Middle frontal gyrus (tissue), 1 donor: ENCODE results near the gene B3GAT2.
A peak's percentile ranks its signal among the peaks of the same experiment; 100 is the strongest.
"Not testable (repeated sequence)": the region's sequence is repeated elsewhere in the genome, so short reads cannot be mapped to it uniquely, and the experiment has no call there.

Experiments used
- DNase-seq: peaks from one replicate; pipeline ENCODE4 v3.0.0-alpha.2; 2015; ENCODE audit warnings: low spot score; ENCODE audit errors: extremely low spot score

The B3GAT2 gene, protein sequence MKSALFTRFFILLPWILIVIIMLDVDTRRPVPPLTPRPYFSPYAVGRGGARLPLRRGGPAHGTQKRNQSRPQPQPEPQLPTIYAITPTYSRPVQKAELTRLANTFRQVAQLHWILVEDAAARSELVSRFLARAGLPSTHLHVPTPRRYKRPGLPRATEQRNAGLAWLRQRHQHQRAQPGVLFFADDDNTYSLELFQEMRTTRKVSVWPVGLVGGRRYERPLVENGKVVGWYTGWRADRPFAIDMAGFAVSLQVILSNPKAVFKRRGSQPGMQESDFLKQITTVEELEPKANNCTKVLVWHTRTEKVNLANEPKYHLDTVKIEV

DNA sequence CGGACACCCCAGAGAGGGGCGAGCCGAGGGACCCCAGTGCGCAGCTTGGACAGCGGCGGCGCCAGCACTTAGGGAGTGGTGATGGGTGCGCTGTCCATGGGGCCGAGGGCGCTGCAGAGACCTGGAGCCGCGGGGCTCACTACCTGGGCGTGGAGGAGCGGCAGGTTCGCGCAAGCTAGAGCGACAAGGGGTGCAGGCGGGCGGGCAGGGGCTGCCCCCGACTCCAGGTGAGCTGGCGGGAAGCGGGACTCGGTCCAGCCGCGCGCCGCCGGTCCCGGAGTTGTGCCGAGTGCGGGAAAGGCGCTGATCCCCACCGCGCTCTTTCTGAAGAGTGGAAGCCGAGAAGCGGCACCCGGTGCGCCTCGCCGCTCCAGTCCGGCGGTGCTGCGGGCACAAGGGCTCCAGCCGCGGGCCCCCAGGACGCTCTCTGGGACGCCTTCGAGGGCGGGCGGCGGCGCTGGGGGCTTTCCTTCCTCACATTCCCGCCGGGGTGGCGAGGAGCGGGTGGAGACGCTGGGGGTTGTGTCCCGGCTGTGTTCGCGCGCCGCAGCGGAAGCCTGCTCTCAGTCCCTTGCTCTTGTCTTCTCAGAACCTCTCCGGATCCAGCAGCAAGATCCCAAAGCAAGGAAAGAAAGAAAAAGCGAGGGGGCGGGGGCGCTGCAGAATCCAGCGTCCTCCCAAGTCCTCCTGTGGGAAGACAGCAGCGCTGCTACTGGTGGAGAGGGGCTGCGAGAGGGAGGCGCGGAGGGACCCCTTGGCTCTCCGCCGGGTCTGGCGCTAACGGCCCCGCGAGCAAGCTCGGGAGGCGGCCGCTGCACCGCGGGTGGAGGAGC, at the start of gene B3GAT2:
TSS of gene B3GAT2 (minus strand) at position 610 of the 833 bp plus-strand sequence. CDS start 631 bp downstream, outside the sequence.
- no peak for DNase-seq

GRCh38 chr6:70998148-70998547, 41.3 kb upstream of the B3GAT2 start:
- DNase-seq: no peak

DNA sequence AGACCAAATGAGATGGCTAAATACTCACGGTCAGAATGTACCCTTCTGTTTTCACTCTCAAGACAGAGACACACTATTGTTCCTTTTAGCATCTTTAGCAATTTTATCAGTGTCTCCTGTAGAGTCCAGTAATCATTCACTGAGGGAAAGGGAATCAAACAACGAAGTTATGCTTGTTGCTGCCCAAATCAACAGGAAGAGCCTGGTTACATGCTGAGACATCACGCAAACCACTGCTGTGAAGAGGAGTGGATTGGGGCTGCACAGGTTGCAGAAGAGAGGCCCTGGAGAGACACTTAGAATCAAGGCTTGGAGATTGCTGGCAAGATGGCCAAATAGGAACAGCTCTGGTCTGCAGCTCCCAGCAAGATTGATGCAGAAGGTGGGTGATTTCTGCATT, 40.5 kb upstream of the B3GAT2 start:
- no peak for DNase-seq

- no peak for DNase-seq
Observed at GRCh38 chr6:70996106-70996505, 39.2 kb upstream of the B3GAT2 start.

DNA sequence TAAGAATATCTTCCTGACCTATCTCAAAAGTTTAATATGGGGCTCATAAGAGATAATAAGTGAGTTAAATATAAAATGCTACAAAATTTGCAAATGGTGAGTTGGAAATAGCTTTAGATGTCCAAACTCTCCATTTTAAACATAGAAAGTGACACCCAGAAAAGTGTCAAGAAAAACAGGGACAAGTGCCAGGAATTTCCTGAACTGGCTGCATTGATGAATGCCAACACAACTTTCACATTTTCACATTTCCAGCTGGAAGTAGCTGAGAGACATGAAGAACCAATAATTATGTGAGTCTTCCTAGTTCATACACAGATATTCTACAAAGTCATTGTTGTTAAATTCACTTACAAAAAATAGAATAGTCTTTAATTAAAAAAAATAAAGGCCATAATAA, 38.6 kb upstream of the B3GAT2 start:
- DNase-seq: no peak

- no peak for DNase-seq
Observed at GRCh38 chr6:70991253-70991652, 34.4 kb upstream of the B3GAT2 start.

DNA sequence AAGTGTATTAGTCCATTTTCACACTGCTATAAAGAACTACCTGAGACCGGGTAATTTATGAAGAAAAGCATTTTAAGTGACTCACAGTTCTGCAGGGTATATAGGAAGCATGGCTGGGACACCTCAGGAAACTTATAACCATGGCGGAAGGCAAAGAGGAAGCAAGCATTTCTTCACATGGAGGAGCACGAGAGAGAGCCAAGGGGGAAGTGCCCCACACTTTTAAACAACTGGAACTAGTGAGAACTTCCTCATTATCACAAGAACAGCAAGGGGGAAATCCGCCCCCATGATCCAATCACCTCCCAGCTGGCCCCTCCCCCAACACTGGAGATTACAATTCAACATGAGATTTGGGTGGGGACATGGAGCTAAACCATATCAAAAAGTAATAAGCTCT, 28.3 kb upstream of the B3GAT2 start:
- DNase-seq: no peak

DNA sequence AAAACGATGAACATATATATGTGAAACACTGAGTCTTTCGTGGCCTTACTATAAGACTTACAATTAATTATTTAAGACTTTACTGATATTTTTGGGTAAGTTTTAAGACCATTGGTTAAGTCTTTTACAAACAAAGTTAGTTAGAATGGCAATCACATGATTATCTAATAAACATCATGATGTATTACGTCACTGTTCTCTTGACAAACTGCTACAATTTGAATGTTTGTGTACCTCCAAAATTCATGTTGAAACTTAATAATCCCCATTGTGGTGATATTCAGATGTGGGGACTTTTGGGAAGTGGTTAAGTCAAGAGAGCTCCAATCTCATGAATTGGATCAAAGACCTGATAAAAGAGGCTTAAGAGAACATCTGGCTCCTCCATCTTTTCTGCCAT, 25.9 kb upstream of the B3GAT2 start:
- DNase-seq: no peak

GRCh38 chr6:70980727-70981126, 23.9 kb upstream of the B3GAT2 start:
- DNase-seq: no peak

DNA sequence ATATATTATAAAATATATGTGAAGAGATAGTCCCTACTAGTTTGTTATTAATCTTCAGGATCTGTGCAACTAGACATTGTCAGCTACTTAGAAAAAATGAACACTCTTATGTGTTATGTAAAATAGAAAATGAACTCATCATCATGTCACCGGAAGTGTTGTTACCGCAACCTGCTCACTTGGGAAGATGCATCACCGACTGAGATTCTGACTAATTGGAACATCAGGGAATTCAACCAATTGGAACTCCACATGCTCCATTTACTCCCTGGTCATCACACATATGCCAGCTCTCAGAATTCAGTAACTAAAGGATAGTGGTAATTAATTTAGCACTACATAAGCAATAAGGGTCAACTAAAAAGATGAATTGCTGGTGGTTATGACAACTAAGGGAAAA, 16.7 kb upstream of the B3GAT2 start:
- no peak for DNase-seq

GRCh38 chr6:70967049-70967448, 10.2 kb upstream of the B3GAT2 start:
- no peak for DNase-seq

DNA sequence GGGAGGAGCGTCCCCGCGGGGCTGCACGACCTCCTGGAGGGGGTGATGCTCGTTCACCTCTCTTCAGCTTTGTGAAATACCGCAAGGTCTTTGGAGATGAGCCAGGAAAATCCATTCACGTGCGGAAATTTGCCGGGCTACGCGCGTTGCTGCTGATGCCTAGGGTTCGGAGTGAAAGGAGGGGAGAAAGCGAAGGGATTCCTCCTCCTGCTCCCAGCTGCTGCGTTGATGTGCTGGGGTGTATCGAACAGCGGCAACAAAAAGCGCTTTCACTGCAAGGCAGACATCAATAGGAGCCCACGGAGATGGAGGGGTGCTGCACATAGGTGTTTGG, 391 bp upstream of the B3GAT2 start:
- DNase-seq: no peak

DNA sequence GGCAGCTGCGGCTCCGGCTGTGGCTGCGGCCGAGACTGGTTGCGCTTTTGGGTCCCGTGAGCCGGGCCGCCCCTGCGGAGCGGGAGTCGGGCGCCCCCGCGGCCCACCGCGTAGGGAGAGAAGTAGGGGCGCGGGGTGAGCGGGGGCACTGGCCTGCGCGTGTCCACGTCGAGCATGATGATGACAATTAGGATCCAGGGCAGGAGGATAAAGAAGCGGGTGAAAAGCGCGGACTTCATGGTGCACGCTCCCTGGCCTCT, 739 bp downstream of the B3GAT2 start:
- no peak for DNase-seq

- DNase-seq: peak; percentile 58
Observed at GRCh38 chr6:70955441-70956190, 1.2 kb downstream of the B3GAT2 start.

GRCh38 chr6:70954750-70955149, 2.1 kb downstream of the B3GAT2 start:
- DNase-seq: no peak

- no peak for DNase-seq
Observed at GRCh38 chr6:70954176-70954575, 2.7 kb downstream of the B3GAT2 start.

GRCh38 chr6:70952608-70953165, 4.2 kb downstream of the B3GAT2 start:
- DNase-seq: no peak

- not testable (repeated sequence) for DNase-seq
Observed at GRCh38 chr6:70944321-70944720, 12.5 kb downstream of the B3GAT2 start.

GRCh38 chr6:70933853-70934252, 23.0 kb downstream of the B3GAT2 start:
- DNase-seq: no peak

- DNase-seq: no peak
Observed at GRCh38 chr6:70905742-70906141, 51.1 kb downstream of the B3GAT2 start.

DNA sequence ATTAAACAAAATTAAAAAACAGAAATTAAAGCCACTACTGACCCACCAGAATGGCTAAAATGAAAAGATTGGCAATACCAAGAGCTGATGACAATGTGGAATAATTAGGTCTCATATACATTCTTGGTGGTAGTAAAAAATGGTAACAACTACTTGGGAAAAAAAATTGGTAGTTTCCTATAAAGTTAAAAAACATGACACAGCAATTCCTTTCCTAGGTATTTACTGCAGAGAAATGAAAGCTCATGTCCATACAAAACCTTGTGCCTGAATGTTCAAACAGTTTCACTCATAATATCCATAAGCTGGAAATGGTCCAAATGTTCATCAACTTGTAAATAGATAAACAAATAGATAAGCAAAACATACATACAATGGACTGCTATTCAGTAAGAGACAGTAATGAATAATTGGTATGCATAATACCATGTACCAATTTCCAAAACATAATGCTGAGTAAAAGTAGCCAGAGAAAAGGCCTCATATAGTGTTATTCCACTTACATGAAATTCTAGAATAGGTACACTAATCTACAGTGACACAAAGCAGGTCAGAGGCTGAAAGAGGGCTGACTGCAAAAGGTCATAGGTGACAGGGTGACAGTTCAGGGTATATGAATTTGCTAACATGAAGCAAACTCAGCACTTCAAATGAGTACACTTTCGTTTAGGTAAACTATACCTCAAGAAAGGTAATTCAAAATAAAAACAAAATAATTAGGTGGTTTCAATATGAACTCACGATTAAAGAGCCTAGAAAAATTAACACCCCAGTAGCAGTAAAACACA, 53.0 kb downstream of the B3GAT2 start:
- DNase-seq: no peak
